GM18907 (cell line): ENCODE measurements around the gene ZNG1B.
"Not testable (repeated sequence)": the region's sequence is repeated elsewhere in the genome, so short reads cannot be mapped to it uniquely, and the experiment has no call there.

Source experiments
- ATAC-seq: cut with Tn5 transposase; IDR thresholded peaks from one replicate; pipeline ENCODE4 v1.9.1; 2021; ENCODE audit warnings: mild to moderate bottlenecking, moderate library complexity; ENCODE audit not compliant: unreplicated experiment

The ZNG1B gene

GRCh38 chr2:113503094-113504042 is 65.9 kb downstream of the ZNG1B start:
- peak; percentile 82 for ATAC-seq

DNA sequence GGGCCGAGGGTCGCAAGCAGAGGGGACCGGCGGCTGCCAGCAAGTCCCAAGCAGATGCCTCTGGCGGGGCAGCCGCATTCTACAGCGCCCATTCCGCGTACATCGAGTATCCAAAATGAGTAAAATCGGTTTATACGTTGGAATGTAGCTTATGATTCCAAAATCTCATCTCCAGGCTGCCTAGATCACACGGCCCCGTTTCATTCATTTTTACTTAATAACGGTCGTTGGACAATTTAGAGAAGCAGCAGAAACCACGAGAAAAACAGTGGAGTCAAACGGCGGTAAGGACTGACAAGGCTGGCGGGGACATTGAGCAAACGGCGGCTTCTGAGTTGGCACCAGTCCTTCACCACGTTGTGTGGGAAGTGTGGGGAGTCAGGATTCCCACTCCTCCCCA is 66.6 kb downstream of the ZNG1B start:
- ATAC-seq: not testable (repeated sequence)

DNA sequence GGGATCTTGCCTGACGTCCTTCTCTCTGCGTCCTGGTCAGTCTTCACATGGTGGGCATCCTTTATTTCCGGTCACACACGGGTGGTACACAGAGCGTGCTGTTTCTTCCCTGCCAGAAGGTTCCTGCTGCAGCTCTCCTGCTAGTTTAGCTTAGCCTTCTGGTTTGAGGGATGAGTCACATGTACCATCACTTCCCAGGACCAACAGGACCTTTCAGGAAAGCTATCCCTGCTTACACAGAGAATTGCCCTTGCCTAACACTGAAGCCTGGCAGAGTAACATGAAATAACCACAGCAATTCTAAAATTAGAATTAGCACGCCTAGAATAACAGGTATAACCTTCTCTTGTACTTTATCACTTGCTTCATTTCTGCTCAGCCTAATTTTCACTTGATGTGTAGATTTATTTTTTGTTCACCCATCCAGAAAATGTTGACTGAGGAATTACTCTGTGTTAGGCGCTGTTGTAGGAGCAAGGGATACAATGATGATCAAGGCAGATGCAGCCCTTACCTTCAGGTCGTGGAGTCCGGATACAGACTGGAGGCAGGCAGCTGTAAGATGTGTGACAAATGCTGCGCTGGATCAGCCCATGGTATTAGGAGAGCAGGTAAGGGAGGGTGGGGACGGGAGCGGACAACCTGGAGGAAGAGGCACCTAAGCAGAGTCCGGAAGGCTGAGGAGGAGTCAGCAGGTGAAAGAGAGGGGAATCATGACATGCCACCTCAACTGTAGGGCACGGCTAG is 70.1 kb downstream of the ZNG1B start:
- not testable (repeated sequence) for ATAC-seq

DNA sequence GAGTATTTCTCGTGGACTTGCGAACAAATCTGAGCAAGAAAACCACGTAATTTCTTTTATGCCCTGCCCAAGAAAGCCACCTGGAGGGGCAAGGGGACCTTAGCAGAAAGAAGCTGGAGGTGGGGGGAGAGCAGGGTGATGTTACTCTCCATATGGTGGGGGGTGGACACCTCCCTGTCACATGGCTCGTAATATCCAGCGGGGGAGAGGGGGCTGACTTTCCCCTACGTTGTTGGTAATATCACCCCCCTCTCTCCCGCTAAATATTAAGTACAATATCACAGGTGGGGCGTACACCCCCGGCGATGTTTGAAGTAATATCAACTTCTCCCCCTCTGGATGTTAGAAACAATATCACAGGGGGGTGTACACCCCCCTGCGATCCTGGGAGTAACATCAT is 70.7 kb downstream of the ZNG1B start:
- ATAC-seq: not testable (repeated sequence)

DNA sequence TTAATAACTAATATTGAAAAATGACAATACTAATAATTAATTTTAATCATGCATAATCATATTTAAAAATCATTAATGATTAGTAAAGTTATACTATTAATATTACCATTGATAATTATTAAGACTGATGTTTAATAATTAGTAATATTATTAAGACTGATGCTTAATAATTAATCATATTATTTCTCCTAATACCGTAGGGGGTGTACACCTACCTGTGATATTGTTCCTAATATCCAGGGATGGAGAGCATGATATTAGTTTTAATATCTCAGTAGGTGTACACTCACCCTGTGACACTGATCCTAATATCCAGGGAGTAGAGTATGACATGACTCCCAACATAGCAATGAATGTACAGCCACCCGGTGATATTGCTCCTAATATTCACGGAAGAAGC is 73.4 kb downstream of the ZNG1B start:
- ATAC-seq: not testable (repeated sequence)

- ATAC-seq: not testable (repeated sequence)
Observed at GRCh38 chr2:113511859-113512258, 74.4 kb downstream of the ZNG1B start.

- not testable (repeated sequence) for ATAC-seq
Observed at GRCh38 chr2:113515457-113515856, 78.0 kb downstream of the ZNG1B start.

DNA sequence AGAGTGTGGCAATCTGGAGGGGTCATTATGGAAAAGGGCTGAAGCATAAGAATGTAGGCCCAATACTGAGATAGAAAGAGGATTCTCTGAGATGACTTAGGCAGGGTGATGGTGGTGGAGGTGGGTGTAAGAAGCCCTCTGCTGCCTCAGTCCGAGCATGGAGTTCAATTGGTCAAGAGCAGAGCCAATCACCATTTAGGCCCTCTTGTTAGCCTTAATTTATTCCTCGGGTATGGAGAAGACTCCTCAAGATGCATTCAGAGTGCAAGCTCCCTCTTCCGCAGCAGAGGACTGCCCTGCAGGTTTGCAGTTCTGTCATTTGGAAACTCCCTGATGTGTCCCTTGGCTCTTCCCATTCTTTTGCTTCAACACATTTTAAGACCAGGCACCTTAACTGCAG is 78.5 kb downstream of the ZNG1B start:
- ATAC-seq: not testable (repeated sequence)

DNA sequence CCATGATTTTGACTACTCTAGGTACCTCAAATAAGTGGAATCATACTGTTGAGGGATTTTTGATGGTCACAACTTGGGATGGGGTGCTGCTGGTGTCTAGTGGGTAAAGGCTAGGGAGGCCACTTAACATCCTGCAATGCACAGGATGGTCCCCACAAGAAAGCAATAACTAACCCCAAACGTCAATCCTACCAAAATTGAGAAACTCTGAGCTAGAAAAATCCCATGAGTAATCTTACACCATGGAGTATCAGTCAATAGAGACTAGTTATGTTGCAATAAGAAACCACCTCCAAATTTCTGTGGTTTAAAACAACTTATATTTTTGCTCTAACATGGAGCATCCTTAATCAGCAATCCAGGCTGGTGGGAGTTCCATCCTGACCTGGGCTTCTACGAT is 79.5 kb downstream of the ZNG1B start:
- ATAC-seq: not testable (repeated sequence)

GRCh38 chr2:113520837-113521236 is 83.3 kb downstream of the ZNG1B start:
- ATAC-seq: not testable (repeated sequence)

DNA sequence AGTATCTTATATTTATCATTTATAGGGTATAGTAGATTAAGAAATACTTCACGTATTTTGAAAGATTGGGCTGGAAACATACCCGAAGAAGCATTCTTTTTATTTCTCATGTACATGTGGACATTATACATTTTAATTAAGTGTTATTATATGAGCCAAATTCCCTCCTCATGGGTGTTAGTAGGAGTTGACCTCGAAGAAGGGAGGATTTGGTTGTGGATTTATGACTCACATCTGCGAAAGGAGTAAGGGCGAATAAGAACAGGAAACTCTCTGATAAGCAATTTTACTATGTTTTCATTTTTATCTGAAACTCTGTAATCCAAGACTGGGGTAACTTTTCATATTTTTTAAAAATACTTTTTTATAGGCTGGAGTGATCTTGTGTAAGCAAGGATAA is 84.0 kb downstream of the ZNG1B start:
- not testable (repeated sequence) for ATAC-seq

DNA sequence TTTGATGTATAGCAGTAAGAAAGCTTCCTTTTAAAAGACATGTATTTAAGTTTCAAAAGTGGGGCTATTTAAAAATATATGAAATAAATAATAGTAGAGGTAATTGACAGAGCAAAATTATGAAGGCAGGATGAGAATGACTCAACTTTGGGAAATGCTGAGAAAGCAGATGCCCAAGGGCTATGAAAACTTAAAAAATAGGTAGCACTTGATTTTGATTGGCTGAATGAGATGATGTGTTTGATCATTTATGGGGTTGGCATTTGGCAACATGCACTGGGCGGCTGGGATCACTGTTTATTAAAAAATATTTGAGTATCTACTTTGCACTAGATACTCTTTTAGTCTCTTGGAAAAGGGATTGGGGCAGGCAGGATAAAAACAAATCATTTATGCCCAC is 87.5 kb downstream of the ZNG1B start:
- ATAC-seq: not testable (repeated sequence)

- not testable (repeated sequence) for ATAC-seq
Observed at GRCh38 chr2:113527350-113528045, 90.0 kb downstream of the ZNG1B start.

DNA sequence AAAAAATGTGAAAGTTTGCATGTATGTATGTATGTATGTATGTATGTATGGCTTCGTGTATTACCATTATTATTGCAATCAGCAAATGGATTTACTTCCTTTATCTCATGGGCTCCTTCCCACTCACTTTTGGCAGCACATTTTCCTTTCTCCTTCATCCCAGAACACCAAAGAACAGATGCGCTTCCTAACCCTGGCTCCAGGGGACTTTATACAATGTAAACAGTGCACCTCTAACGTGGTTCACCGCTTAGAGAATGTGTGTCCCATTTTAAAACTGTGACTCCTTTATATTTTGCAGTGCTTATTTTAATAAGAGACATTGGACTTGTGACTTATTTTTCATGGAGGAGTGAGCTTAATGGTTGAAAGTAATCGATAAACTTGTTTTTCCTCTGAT is 90.6 kb downstream of the ZNG1B start:
- not testable (repeated sequence) for ATAC-seq

- not testable (repeated sequence) for ATAC-seq
Observed at GRCh38 chr2:113528904-113529303, 91.4 kb downstream of the ZNG1B start.

GRCh38 chr2:113532991-113533390 is 95.5 kb downstream of the ZNG1B start:
- not testable (repeated sequence) for ATAC-seq

DNA sequence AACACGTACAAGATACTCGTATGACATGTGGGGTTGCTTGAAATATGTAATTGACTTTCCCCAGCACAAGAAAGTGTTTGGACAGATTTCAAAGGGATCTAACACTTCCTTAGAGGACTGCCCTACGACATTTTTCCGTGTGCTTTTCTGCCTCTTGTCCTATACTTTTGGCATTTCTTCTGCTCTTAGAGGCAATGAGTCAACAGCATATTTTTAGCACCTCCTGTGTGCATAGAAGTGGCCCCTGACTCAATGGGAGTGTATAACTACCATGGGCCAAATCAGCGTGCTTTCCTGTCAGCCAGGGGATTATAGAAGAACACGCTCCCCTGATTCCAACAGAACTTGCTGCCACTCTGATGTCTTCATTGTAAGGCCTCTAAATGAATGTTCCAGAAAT is 99.1 kb downstream of the ZNG1B start:
- not testable (repeated sequence) for ATAC-seq

DNA sequence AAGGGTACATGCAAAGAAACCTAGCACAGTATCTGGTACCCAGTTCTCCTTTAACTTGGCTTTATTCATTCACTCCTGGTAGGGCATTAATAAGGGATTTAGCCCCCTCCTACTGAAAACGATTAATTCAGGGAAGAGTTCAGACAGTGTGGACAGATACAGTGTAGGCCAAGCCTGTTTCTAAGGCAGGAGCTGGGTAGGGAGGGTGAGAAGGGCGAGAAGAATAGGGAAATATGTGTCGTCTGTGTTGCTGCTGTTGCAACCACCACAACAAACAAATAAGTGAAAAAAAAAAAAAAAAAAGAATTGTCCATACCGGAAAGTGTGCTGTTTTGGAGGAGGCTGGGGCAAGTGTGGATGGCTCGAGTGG is 103.3 kb downstream of the ZNG1B start:
- ATAC-seq: not testable (repeated sequence)

- not testable (repeated sequence) for ATAC-seq
Observed at GRCh38 chr2:113541204-113541975, 103.9 kb downstream of the ZNG1B start.

- not testable (repeated sequence) for ATAC-seq
Observed at GRCh38 chr2:113541976-113542485, 104.5 kb downstream of the ZNG1B start.
